ENCODE measurements around the gene CNTNAP5. TPM values are rescaled to one million over a fixed set of nuclear protein-coding genes. Genes with fewer than 3 reads are reported as not detected.

CNTNAP5 gene
- polyA plus RNA-seq, 1 experiment, result not detected

- Histone ChIP-seq H3K36me3 (ENCODE audit: control insufficient read depth, insufficient read depth, low read length) (no peaks in the 10 kb centered on the region), H3K4me3 (ENCODE audit: low read depth, low read length) (no peak overlapping the region), H3K27me3 (ENCODE audit: control insufficient read depth, insufficient read depth, low read length) (no peaks in the 10 kb centered on the region)
- TF ChIP-seq CTCF (IDR thresholded peaks at IDR 0.05; ENCODE audit: insufficient read depth, low read depth, low read length), result no peak
- POLR2A ChIA-PET, result no interaction called here
- CTCF ChIA-PET, result no interaction called here
- DNase-seq (ENCODE audit: low read depth), result no peak
Measured at GRCh38 chr2:124888431-124888830, 863.3 kb downstream of the CNTNAP5 start.

GRCh38 chr2:124894199-124894598, 869.1 kb downstream of the CNTNAP5 start:
- no peak for TF ChIP-seq CTCF (IDR thresholded peaks at IDR 0.05; ENCODE audit: insufficient read depth, low read depth, low read length)
- Histone ChIP-seq H3K36me3 (ENCODE audit: control insufficient read depth, insufficient read depth, low read length) (no peaks in the 10 kb centered on the region), H3K4me3 (ENCODE audit: low read depth, low read length) (no peak overlapping the region), H3K27me3 (ENCODE audit: control insufficient read depth, insufficient read depth, low read length) (no peaks in the 10 kb centered on the region)
- CTCF ChIA-PET, result no interaction called here
- no peak for DNase-seq (ENCODE audit: low read depth)
- POLR2A ChIA-PET, result no interaction called here

GRCh38 chr2:124898827-124899226, 873.7 kb downstream of the CNTNAP5 start:
- Histone ChIP-seq H3K27me3 (ENCODE audit: control insufficient read depth, insufficient read depth, low read length) (no peaks in the 10 kb centered on the region), H3K4me3 (ENCODE audit: low read depth, low read length) (no peak overlapping the region), H3K36me3 (ENCODE audit: control insufficient read depth, insufficient read depth, low read length) (no peaks in the 10 kb centered on the region)
- DNase-seq (ENCODE audit: low read depth), result no peak
- ChIA-PET CTCF (no interaction called here), POLR2A (no interaction called here)
- no peak for TF ChIP-seq CTCF (IDR thresholded peaks at IDR 0.05; ENCODE audit: insufficient read depth, low read depth, low read length)

- Histone ChIP-seq H3K4me3 (ENCODE audit: low read depth, low read length) (no peak overlapping the region), H3K36me3 (ENCODE audit: control insufficient read depth, insufficient read depth, low read length) (no peaks in the 10 kb centered on the region), H3K27me3 (ENCODE audit: control insufficient read depth, insufficient read depth, low read length) (no peaks in the 10 kb centered on the region)
- CTCF ChIA-PET, result no interaction called here
- TF ChIP-seq CTCF (IDR thresholded peaks at IDR 0.05; ENCODE audit: insufficient read depth, low read depth, low read length), result no peak
- DNase-seq (ENCODE audit: low read depth), result peak; percentile 35
- POLR2A ChIA-PET, result no interaction called here
Measured at GRCh38 chr2:124908411-124908810, 883.3 kb downstream of the CNTNAP5 start.

GRCh38 chr2:124911560-124911959, 886.5 kb downstream of the CNTNAP5 start:
- Histone ChIP-seq H3K27me3 (ENCODE audit: control insufficient read depth, insufficient read depth, low read length) (no peaks in the 10 kb centered on the region), H3K36me3 (ENCODE audit: control insufficient read depth, insufficient read depth, low read length) (no peaks in the 10 kb centered on the region), H3K4me3 (ENCODE audit: low read depth, low read length) (no peak overlapping the region)
- no peak for DNase-seq (ENCODE audit: low read depth)
- ChIA-PET CTCF (no interaction called here), POLR2A (no interaction called here)
- TF ChIP-seq CTCF (IDR thresholded peaks at IDR 0.05; ENCODE audit: insufficient read depth, low read depth, low read length), result no peak

Data from BJ (cell line).